HG02571 (cell line): ENCODE data around the gene EPHA7.

Experiments
- ATAC-seq: cut with Tn5 transposase; IDR thresholded peaks from one replicate; pipeline ENCODE4 v1.9.1; 2021; ENCODE audit warnings: mild to moderate bottlenecking, moderate library complexity; ENCODE audit not compliant: unreplicated experiment

Gene EPHA7

GRCh38 chr6:93259332-93259731 lies 160.0 kb downstream of the EPHA7 start:
- no peak for ATAC-seq

- no peak for ATAC-seq
These were observed 166.4 kb downstream of the EPHA7 start for GRCh38 chr6:93252930-93253329.

- no peak for ATAC-seq
These were observed 170.7 kb downstream of the EPHA7 start for GRCh38 chr6:93248631-93249030.

DNA sequence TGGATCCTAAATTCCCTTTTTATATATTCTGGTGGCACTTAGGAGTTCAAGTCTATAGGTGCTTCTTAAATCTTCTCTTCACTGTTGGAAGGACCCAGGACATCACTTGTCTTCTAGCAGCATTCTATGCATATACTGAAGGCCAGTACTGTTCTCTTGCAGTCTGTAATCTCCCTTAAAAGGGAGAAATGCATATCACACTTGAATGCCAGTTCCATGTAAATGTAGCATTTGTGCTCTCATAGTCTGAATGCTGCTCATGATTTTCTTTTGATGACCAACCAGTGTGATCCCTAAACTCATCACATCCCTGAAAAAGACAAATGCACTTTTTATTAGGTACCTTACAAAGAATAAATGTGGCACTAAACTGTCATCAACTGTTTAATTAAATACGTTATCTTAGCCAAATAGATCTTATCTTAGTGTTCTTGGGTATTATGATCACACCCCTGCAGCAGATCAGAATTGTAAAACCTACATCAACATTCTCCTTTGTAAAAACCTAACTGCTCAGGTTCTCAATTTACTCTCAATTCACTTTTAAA lies 176.1 kb downstream of the EPHA7 start:
- ATAC-seq = no peak

DNA sequence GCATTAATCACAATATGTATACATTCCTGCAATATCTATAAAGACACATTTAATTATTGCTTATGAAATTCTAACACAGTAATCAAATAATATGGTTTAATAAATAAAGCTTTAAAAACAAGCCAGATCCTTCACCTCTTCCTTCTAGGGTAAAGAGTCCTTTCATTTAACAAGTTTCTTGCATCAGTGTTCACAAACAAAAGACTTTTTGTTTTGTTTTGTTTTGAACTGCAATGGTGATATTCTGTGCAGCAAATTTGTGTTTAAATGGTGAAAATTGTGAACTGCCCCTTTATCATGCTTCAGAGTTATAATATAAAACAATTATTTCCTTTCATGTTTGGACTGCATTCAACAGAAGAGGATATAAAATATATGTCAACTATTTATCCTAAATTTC lies 177.3 kb downstream of the EPHA7 start:
- no peak for ATAC-seq

GRCh38 chr6:93238632-93239031 lies 180.7 kb downstream of the EPHA7 start:
- ATAC-seq = no peak

GRCh38 chr6:93235775-93236174 lies 183.6 kb downstream of the EPHA7 start:
- ATAC-seq = no peak

DNA sequence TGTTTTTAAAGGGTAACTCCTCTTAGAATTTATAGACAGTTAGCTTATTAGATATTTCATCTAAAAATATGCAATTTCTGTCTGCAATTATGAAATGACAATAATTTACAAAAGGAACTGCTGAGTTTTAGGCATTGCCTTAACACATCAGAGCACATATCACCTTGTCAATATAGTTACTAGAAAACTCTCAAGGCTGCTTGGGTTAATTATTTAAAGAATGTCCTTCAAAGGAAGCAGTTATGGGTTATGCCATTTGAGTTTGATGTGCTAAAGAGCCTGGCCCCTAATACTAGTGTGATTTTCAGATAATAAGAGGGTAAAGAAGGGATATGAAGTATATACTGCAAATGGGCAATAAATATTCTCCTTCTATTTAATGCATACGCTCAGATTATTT lies 192.5 kb downstream of the EPHA7 start:
- ATAC-seq = no peak

DNA sequence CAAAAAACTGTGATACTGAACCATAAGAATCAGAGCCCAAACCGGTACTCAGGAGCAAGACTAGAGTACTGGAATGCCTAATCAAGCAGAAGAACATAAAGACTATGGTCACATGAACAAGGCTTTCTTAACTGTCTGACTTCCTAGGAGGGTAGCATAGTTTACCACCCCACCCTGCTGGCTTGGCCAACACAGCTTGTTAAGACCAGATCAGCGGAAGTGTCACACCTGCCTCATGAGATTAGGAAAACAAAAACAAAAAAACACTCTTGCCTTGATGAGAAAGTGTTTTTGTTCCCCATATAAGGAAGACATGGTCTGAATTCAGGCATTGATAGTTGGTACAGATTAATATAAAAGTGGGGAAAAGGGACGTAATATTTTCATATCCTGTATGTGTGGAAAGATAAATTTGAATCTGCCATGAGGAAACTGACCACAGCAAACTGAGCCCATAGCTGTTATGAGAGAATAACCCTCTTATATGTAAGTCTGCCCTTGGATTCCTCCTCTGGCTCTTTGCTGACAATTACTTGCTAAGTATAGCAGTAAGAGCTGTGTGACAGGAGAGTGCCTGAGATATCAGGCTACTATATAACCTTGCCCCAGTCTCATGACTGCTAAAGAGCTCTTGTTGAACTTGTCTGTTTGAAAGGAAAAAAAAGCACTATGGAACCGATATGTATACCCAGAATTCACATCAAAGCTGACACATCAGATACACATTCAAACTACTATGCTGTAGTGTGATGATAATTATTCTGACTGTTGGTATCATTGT lies 197.1 kb downstream of the EPHA7 start:
- no peak for ATAC-seq

DNA sequence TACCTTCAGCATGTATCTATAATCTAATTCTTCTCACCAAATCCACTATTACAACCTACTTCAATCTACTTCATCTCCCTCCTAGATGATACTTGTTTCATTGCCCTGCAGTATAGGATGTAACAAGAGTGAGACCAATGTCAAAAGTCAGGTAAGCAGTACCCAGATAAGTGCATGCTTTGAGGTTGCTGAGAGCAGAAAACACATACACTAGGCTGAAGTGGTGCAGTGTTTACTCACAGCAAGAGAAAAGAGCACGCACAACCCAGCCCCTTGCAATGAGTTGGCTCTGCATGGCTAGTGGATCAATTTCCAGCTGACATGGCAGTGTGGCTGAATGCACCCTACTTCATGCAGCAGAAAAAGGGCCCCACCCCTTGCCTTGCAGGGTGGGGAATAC lies 199.9 kb downstream of the EPHA7 start:
- no peak for ATAC-seq

DNA sequence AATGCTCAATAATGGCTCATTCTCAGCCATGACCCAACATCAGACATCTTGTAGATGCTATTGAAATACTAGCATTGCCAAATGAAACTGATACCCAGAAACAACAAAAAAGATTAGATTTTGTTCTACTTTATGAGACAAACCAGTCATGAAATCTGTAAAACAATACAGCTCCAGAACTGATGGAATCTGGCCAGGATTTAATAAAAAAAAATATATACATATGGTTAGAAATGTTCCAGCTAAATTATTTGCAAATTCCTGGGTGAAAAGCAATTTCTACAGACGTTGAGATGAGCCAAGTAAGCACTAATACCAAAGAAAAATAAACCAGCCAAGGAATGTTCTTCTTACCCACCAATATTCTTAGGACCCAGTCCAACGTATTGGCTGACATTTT lies 201.3 kb downstream of the EPHA7 start:
- ATAC-seq = no peak

GRCh38 chr6:93213028-93213427 lies 206.3 kb downstream of the EPHA7 start:
- ATAC-seq = no peak

DNA sequence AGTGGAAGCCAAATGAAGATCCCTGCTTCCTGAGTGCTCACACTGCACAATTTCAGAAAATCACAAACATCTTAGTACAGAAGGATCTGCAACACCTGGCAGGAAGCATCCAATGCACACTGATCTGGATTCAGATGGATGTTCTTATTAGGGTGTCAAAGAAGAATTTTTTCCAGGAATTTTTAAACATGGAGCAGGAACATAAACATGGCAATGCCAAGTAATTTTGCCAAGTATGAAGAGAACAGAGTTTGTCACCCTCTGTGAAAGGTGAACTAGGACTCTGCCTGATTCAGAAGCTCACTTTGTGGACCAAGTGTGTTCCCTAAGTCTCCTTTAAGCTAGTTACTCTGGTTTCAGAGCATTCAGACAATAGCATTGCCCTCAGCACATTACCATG lies 208.5 kb downstream of the EPHA7 start:
- ATAC-seq = no peak

DNA sequence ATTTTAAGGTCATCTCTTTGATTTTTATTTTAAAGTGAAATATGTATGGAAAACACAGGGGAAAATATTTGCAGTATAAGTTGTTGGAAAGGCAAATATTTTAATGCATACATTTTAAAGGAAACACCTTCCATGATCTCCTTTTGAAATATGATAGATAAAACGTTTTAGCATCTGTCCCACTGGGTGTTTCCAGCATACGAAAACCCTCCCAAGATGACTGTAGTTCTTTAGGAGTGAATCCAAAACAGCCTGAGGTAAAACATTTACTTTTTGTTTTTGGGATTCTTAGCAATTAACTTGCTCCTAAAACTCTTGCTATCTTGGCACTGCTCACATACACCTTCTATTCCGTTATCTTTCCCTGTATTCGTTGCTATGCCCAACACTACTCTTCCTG lies 210.0 kb downstream of the EPHA7 start:
- no peak for ATAC-seq

DNA sequence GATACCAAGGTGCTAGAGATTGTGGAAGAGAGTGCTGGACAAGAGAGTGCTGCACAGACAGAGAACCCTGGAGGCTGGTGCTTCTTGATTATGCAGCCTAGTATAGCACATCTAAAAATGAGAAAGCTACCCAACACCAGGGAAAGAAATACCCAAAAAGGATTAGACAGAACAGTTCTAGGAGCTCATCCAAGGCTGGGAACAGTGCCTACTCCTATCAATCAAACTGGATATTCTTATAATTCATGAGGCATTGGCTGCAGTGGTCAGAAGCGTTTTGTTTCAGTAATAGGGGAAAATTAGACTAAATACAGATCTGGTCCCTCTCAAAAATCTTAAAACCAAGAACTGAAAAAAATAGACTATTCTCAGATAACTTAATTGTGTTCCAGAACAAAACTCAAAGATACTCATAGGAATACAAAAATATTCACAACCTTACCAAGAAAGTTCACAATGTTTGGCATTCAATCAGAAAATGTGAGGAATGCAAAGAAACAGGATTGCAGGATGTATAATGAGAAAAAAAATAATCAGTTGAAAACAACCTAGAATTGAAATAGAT lies 222.9 kb downstream of the EPHA7 start:
- no peak for ATAC-seq

GRCh38 chr6:93194480-93194879 lies 224.9 kb downstream of the EPHA7 start:
- ATAC-seq = no peak

DNA sequence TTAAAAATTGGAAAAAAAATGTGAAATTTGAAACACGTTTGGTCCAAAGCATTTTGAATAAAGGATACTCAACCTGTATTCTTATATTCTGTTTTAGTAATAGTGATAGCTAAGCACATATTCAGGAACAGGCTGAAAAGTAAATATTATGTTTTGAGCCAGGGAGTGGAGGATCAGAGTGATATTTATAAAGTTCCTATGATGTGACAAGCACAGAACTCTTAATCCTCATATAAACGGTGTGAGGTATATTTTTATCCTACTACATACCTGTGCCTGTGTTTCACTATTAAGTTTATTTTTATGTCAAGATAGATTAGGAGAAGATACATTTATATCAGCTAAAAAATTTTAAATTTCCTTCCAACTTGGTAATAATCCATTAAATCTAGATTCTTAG lies 225.5 kb downstream of the EPHA7 start:
- ATAC-seq = no peak
